GM18505 (cell line): ENCODE results near the gene TEKT2.

ENCODE experiments used
- ATAC-seq: cut with Tn5 transposase; IDR thresholded peaks from one replicate; pipeline ENCODE4 v1.9.1; 2021; ENCODE audit not compliant: unreplicated experiment
- POLR2A ChIP-seq: IDR thresholded peaks from 4 replicates; pipeline ENCODE4 v1.6.1; 2011; ENCODE audit warnings: borderline replicate concordance; ENCODE audit not compliant: insufficient read depth, insufficient read length; ENCODE audit errors: extremely low read depth

TEKT2 gene

GRCh38 chr1:36083635-36084496 lies at the start of gene TEKT2:
TSS of gene TEKT2 (plus strand) at chr1:36084094. CDS start at chr1:36084922, 828 bp downstream.
- TF ChIP-seq POLR2A, result no peak
- no peak for ATAC-seq

DNA sequence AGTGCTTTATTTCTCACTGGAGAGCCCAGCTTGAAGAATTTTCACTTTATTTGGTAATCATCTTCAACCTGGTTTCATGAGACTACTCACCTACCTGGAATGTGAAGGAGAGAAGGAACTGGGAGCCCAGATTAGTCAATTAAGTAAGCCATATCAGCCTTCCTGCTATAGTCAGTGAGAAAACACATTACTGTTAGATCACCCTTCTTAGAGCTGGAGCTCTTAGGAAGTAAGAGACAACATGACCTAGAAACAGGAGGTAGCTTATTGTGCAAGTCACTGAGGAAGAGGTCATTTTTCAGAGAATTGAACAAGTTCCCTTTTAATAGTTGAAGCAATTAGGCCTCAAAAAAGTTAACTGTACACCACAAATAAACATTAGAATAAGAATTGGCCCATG lies 49.2 kb upstream of the TEKT2 start:
- TF ChIP-seq POLR2A, result no peak
- no peak for ATAC-seq

GRCh38 chr1:36035154-36035553 lies 48.7 kb upstream of the TEKT2 start:
- no peak for ATAC-seq
- TF ChIP-seq POLR2A, result no peak

GRCh38 chr1:36040238-36040637 lies 43.7 kb upstream of the TEKT2 start:
- no peak for ATAC-seq

GRCh38 chr1:36051821-36052220 lies 32.1 kb upstream of the TEKT2 start:
- no peak for TF ChIP-seq POLR2A

More at GRCh38 chr1:36040238-36040637, 43.7 kb upstream of the TEKT2 start:
- TF ChIP-seq POLR2A, result no peak

GRCh38 chr1:36053978-36054377 lies 29.9 kb upstream of the TEKT2 start:
- no peak for ATAC-seq
- TF ChIP-seq POLR2A, result no peak

More at GRCh38 chr1:36051821-36052220, 32.1 kb upstream of the TEKT2 start:
- no peak for ATAC-seq

- TF ChIP-seq POLR2A, result no peak
- ATAC-seq, result no peak
These were observed 28.2 kb upstream of the TEKT2 start for GRCh38 chr1:36055706-36056105.

DNA sequence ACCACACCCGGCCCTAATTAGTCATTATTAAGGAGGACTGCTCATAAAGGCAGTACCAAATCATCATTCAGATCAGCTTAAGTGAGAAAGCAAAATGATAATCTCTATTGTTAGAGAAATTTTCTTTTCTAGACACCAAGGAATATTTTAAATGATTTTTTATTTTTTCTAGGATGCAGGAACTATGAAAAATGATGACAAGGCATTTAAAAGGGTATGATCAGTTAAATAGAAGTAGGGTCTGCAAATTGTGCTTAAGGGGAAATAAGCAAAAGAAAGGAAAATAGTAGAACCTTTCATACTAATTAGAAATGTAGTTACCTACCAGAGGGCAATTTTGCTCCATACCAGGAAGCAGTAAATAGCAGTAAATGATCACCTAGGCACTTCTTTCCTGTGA lies 21.6 kb upstream of the TEKT2 start:
- ATAC-seq, result no peak
- no peak for TF ChIP-seq POLR2A

DNA sequence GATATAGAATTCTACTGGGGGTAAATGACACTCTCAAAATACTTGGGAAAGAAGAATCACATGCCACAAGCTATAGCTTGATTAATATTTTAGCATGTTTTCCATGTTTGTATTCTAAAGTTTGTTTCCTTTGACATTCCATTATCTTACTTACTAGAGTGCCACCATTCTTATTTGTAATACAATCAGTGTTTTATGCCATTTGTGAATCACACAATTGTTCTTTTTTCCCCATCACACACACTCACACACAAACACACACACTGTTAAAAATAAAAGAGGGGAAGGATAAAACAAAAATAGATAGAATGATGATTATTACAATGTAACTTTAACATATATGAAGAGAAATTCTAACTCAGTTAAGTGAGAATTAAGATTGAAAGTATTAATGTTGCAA lies 16.0 kb upstream of the TEKT2 start:
- no peak for ATAC-seq
- TF ChIP-seq POLR2A, result no peak

DNA sequence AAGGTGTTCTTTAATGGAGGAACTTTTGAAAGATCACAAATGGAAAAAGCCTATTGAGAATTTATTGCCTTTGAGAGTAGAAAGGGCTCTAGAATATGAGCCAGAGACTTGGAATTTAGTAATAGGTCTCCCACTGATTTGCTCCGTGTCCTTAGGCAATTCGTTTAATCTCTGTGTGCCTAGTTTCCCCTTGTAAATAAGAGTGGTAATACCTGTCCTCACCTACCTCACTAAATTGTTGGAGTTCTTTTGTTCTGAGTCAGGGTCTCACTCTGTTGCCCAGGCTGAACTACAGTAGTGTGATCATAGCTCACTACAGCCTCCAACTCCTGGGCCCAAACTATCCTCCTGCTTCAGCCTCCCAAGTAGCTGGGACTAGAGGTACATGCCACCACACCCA lies 15.0 kb upstream of the TEKT2 start:
- no peak for ATAC-seq
- no peak for TF ChIP-seq POLR2A

DNA sequence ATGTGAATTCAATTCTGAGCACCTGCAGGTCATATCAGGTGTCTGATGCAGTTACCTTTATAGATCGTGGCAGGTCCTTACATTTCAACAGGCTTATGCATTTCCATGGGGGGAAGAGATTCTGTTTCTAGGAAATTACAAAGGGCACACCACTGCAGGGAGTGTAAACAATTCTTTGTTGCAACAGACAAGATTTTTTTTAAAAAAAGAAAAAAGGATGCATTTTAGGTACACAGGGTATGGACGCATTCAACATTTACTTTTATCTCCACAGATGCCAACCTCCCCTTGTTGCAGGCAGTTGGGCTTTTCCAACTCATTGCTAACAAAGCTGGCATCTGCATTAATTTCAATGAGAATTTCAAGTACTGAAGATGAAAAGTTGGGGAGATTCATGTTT lies 13.5 kb upstream of the TEKT2 start:
- TF ChIP-seq POLR2A, result no peak
- no peak for ATAC-seq

GRCh38 chr1:36076979-36077573 lies 6.8 kb upstream of the TEKT2 start:
- no peak for TF ChIP-seq POLR2A
- no peak for ATAC-seq

GRCh38 chr1:36080236-36080635 lies 3.7 kb upstream of the TEKT2 start:
- no peak for ATAC-seq
- TF ChIP-seq POLR2A, result no peak

DNA sequence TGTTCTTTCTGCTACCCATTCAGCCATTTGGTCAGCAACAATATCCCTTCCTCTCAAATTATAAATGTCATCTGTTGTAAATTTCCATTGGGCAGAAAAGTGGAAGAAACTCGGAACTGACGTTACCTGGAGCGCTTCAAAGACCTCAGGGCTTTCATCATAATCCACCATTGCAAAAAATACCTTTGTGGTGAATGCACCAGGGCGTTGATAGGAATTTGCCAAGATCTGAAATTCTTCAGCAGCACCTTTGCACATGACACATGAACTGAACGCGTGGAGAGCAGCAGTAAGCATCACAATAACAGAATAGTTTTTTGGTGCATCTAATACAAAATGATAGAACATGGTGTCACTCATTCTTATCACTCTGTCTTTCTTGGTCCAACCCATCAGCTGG lies 3.1 kb upstream of the TEKT2 start:
- no peak for ATAC-seq

GRCh38 chr1:36081926-36082485 lies 1.9 kb upstream of the TEKT2 start:
- ATAC-seq, result no peak

More for the DNA sequence above, 3.1 kb upstream of the TEKT2 start:
- TF ChIP-seq POLR2A, result no peak

DNA sequence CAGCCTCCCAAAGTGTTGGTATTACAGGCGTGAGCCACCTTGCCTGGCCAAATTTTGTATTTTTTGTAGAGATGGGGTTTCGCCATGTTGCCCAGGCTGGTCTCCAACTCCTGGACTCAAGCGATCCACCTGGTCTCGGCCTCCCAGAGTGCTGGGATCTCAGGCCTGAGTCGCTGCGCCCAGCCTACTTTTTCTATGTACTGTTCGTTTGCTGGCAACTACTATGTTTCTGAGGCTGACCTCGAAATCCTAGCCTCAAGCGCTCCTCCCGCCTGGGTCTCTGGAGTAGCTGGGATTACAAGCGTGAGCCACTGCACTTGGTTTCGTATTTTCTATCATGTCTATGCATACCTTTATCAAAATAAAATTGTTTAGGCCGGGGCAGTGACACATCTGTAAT lies 675 bp upstream of the TEKT2 start:
- TF ChIP-seq POLR2A, result no peak
- ATAC-seq, result no peak

More at GRCh38 chr1:36081926-36082485, 1.9 kb upstream of the TEKT2 start:
- TF ChIP-seq POLR2A, result no peak
